RCC 7860 (cell line): ENCODE results near the gene GJB3.
"Not testable (repeated sequence)": the region's sequence is repeated elsewhere in the genome, so short reads cannot be mapped to it uniquely, and the experiment has no call there.

Experiments used
- DNase-seq: peaks from one replicate; pipeline ENCODE4 v3.0.0-alpha.2; 2015; ENCODE audit warnings: low spot score
- FAIRE-seq: peaks from 2 replicates; lab custom pipeline; 2012; peaks lifted over from hg19 to GRCh38; lab: Jason Lieb, UNC

GJB3 gene

GRCh38 chr1:34784751-34785221 lies 3.8 kb downstream of the GJB3 start:
- no peak for DNase-seq
- no peak for FAIRE-seq

DNA sequence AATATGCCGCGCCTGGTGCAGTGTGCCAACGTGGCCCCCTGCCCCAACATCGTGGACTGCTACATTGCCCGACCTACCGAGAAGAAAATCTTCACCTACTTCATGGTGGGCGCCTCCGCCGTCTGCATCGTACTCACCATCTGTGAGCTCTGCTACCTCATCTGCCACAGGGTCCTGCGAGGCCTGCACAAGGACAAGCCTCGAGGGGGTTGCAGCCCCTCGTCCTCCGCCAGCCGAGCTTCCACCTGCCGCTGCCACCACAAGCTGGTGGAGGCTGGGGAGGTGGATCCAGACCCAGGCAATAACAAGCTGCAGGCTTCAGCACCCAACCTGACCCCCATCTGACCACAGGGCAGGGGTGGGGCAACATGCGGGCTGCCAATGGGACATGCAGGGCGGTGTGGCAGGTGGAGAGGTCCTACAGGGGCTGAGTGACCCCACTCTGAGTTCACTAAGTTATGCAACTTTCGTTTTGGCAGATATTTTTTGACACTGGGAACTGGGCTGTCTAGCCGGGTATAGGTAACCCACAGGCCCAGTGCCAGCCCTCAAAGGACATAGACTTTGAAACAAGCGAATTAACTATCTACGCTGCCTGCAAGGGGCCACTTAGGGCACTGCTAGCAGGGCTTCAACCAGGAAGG lies 4.3 kb downstream of the GJB3 start:
- FAIRE-seq (no peak), DNase-seq (no peak)

- no peak for DNase-seq
- FAIRE-seq = no peak
Measured at GRCh38 chr1:34785875-34786470, 5.0 kb downstream of the GJB3 start.

DNA sequence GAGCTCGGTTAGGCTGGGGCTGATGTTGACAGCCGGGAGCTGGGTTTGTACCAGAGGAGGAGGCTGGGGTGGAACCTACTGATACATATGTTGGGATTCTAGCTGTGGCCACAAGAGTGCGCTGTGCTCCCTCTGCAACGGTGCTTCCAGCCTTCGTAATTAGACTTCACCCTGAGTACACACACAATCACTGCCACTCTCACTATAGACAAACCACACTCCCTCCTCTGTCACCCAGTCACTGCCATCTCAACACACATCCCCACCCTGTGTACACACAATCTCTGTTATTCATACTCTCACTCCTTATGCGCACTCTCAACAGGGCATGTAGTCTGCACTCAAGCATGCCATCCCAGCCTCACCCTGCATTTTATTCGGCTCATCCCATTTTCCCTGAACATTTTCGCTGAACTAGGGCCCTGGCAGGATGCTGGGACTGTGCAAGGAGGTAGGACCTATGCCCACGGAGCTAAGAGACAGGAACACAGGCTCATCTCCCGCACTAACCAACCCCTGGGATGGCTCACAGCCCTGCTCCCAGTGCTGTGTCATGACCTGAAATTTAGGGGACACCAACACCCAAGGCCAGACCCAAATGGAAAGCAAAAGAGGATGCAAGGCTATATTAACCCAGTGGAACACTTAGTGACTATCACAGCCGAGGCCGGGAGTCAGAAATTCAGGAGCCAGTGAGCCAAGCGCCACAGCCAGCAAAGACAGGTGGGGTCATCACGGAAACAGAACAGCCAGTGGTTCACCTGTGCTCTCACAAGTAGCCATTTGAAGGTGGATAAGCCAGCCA lies 5.7 kb downstream of the GJB3 start:
- FAIRE-seq (no peak), DNase-seq (peak; percentile 60)

DNA sequence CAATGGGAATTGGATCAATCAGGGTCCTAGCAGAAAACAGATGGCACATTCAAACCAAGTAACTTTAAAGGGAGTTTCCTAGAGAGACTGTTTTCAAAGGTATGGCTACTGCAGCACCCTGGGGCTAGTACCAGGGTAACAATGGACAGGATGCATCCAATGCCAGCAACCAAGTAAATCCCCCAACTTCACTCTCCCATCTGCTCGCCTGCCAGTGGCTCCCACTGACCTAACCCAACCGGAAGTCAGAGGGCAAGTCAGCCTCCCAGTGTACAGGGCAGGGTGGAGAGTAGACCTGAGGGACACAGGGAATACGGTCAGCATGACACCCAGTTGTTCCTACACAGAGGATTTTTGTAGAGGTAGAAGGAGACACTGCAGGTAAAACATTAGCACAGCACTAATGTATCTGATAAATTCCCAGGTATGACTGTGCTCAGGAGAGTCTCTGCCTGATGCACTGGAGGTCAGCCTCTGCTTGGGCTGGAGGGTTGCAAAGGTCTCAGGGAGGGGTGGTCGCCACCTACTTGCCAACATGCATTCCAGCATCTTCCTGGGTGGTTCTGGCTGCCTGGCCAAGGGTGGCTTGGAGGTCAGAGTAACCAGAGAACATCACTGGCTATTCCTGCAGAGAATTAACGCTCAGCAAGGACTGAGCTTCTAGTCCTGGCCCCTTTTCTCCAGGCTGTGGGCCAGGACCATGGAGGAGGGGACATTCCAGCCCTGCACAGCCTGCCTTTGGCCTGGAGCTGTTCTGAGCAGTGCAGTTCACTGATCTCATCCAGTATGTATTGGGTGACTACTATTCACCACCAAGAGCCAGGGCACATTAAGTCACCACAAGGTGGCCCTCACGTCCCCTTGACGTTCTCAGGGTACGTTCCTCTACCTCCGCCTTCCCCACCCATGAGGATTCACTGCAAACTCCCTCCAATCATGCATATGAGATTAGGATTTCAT lies 6.7 kb downstream of the GJB3 start:
- no peak for DNase-seq
- no peak for FAIRE-seq

DNA sequence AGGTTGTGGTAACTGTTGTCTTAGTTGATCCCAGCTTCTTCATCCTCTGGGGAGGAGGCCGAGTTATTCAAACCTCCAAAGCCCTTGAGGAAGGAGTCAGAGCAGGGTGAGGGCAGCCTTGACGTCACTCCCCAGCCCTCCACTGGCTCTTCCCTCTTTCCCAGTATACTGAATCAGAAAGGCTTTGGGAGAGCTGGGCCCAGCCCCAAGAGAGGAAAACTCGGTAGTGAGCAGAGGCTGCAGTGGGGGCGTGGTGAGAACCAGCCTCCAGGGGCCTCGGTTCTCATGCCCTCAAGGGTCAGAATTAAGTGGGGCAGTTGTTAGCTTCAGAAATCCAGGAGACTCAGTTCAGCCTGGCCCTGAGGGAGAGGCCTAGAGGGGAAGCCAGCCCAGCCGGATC lies 10.0 kb downstream of the GJB3 start:
- FAIRE-seq (no peak), DNase-seq (no peak)

- DNase-seq (no peak), FAIRE-seq (no peak)
Measured at GRCh38 chr1:34792424-34792823, 11.4 kb downstream of the GJB3 start.

GRCh38 chr1:34792868-34793727 lies 12.1 kb downstream of the GJB3 start, which contains the start of gene GJA4:
Gene GJA4, plus strand, starts transcription at chr1:34792999. Its CDS starts 1,215 bp downstream, at chr1:34794214.
- DNase-seq = no peak
- FAIRE-seq = no peak

DNA sequence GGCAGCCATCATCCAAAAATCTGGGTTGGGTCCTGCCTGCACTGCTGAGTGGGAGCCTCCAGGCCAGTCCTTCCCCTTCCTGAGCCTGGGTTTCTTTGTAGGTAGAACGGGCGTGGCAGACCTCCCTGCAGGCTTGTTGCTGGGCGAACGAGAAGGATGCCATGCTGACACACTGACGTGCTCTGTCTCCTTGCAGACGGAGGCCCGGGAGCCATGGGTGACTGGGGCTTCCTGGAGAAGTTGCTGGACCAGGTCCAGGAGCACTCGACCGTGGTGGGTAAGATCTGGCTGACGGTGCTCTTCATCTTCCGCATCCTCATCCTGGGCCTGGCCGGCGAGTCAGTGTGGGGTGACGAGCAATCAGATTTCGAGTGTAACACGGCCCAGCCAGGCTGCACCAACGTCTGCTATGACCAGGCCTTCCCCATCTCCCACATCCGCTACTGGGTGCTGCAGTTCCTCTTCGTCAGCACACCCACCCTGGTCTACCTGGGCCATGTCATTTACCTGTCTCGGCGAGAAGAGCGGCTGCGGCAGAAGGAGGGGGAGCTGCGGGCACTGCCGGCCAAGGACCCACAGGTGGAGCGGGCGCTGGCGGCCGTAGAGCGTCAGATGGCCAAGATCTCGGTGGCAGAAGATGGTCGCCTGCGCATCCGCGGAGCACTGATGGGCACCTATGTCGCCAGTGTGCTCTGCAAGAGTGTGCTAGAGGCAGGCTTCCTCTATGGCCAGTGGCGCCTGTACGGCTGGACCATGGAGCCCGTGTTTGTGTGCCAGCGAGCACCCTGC lies 13.2 kb downstream of the GJB3 start:
- FAIRE-seq (peak; percentile 52), DNase-seq (peak; percentile 66)

GRCh38 chr1:34794790-34795180 lies 13.8 kb downstream of the GJB3 start:
- DNase-seq = no peak

GRCh38 chr1:34795916-34796315 lies 14.9 kb downstream of the GJB3 start:
- no peak for FAIRE-seq
- DNase-seq = no peak

More at GRCh38 chr1:34794790-34795180, 13.8 kb downstream of the GJB3 start:
- no peak for FAIRE-seq

- FAIRE-seq (no peak), DNase-seq (no peak)
Measured at GRCh38 chr1:34796990-34797389, 16.0 kb downstream of the GJB3 start.

DNA sequence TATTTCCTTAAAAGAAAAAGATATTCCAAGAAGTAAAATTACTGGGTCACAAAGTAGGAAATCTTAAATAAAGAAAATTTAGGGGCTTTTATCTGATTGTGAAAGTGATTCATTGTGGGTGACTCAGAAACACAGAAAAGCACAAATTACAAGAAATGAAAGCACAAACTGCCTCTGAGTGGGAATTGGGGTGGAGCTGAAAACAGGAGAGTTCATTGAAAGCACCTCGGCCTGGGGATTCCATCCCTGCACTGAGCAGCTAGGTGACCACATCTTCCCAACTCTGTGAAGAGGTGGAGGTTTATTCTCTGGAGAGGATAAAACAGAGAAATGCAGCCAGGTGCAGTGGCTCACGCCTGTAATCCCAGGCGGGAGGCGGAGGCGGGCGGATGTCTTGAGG lies 19.2 kb downstream of the GJB3 start:
- no peak for DNase-seq
- no peak for FAIRE-seq

DNA sequence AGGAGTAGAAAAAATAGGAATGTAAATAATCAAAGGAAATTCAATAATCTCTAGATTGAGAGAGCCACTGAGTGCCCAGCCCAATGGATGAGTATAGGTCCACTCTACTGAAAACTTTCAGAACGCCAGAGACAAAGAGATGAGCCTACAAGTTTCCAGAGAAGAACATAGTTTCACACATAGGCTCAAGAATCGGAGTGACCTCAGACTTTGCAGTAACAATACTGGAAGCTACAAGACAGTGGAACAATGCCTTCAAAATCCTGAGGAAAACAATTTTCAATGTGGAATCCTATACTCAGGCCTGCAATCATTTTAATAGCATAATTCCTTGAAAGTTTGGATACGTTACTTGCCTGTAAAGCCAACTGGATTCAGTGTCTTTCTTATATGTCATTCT lies 22.8 kb downstream of the GJB3 start:
- FAIRE-seq (no peak), DNase-seq (no peak)

- FAIRE-seq = no peak
- DNase-seq = no peak
Measured at GRCh38 chr1:34806396-34806795, 25.4 kb downstream of the GJB3 start.

- no peak for DNase-seq
- no peak for FAIRE-seq
Measured at GRCh38 chr1:34808051-34808810, 27.2 kb downstream of the GJB3 start.

- not testable (repeated sequence) for DNase-seq, FAIRE-seq
Measured at GRCh38 chr1:34810781-34811180, 29.8 kb downstream of the GJB3 start.

DNA sequence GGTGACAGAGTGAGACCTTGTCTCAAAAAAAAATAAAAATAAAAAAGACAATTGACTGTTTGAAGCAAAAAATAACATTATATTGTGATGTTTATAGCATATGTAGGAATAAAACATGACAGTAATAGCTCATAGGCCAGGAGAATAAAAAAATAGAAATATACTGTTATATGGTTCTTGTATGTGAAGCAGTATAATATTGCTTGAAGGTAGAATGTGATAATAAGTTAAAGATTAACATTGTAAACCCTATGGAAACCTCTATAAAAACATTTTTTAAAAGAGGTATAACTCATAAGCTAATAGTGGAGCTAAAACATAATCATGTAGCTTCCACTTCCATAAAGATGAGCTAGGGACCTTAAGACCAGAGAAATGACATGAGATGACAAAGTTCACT lies 35.3 kb downstream of the GJB3 start:
- DNase-seq (no peak), FAIRE-seq (no peak)
